GM18508 (cell line): ENCODE data around the gene TSHZ2.
"Not testable (repeated sequence)": the region's sequence is repeated elsewhere in the genome, so short reads cannot be mapped to it uniquely, and the experiment has no call there.

ENCODE experiments used
- ATAC-seq: cut with Tn5 transposase; IDR thresholded peaks from one replicate; pipeline ENCODE4 v1.9.1; 2021; ENCODE audit warnings: moderate number of reproducible peaks; ENCODE audit not compliant: insufficient read depth, unreplicated experiment

Gene TSHZ2

DNA sequence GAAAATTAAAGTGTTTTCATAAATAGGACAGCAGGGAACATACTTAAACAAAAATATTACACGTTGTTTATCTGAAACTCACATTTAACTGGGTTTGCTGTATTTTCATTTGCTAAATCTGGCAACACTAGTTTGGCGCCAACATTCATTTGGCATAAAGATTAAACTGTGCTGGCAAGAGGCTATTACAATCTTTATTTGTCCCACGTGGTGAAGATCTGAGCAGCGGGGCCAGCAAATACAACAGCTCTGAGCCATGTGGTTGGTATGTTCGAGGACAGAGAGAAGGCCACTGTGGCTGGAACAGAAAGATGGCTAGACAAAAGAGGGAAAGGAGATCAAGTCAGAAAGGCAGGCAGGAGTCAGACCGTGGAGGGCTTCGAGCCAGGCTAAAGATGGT is 387.3 kb downstream of the TSHZ2 start:
- ATAC-seq = no peak

DNA sequence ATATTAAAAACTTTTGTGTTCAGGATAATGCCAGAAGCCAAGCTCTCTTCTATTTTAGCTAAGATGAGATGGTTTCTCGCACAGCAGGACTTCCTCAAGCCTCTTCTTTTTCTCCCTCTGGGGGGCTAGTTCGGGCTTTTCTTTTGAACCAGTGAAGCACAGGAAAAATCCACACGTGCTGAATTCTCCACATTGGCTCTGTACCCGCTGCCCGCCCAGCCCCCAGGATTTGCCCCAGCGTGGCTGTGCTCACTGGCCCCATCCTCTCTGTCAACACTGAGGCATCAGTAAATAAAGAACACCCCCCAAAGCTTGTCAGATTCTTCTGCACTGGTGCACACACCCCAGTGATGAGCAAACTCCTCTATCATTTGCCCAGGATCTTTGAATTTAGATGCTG is 388.7 kb downstream of the TSHZ2 start:
- no peak for ATAC-seq

DNA sequence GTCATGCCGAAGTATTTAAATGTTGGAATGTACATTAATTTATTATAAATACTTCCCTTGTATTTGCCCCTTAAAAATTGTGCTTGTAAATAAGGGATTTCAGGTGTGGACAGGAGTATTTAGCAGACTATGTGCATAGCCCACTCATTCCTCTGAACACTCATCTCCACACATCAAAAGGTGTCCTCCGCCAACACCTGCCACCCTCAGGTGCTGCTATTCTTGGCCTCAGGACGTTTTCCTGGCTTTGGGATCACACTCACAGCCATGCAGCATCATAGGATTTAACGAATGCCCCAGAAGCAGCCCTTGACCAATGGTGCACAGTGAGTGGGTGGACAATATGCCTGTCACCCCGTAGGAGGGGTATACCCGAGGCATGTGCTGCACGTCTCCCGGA is 390.6 kb downstream of the TSHZ2 start:
- ATAC-seq = no peak

DNA sequence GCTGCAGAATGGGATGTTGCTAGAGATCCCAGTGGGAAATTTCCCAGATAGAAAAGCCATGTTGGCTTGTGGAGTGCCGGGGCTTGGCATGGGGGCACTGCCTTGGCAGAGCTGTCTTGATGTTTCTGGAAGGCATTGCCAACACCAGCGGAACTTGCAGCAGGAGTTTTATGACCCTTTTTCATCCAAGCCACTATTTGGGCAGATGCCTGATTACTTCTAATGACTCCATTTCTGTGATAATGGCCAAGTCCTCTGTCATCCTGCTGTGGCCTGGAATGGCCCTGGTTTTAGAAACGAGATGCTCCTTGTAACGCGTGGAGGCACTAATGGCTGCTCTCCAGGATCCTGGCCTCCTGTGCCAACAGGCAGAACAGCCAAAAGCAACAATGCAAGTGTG is 392.5 kb downstream of the TSHZ2 start:
- no peak for ATAC-seq

DNA sequence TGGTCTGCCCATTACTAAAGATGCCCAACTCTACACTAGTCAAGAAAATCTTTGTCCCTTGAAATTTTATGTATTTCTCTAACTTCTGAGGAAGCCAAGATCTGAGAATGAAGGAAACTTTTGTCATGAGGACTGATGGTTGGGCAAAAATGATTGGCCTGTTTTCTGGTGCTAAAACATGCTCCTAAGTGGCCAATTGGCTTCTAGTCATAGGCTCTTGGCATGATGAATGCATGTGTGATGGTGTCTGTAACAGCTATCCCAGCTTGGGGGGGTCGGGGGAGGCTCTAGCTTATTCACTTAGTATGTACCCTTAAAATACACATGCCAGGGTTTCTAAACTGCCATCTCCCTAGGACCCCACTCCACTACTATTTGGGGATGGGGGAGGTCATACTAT is 392.9 kb downstream of the TSHZ2 start:
- ATAC-seq = no peak

DNA sequence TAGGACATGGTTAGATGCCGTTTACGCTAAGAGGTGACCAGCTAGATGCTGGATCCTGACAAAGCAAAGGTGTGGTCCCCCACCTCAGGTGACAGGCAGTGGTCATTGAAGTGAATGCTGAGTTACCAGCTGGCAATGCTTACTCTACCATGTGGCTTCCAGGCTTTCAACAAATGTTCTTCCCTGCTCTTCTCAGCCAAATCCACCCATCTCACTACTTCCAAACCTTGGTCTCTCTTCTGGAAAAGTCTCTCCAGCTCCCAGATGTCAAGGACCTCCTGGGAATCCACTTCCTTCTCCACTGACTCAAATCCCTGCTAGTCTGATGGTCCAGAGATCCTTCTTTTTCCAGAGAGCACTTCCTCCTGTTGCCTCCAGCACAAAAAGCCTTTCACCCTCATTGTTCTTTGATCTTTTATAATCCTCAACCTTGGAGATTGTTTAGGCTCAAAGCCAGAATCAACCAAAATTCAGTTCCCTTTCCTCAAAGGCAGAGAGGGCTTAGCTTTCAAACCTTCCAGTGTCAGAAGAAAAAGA is 393.4 kb downstream of the TSHZ2 start:
- no peak for ATAC-seq

DNA sequence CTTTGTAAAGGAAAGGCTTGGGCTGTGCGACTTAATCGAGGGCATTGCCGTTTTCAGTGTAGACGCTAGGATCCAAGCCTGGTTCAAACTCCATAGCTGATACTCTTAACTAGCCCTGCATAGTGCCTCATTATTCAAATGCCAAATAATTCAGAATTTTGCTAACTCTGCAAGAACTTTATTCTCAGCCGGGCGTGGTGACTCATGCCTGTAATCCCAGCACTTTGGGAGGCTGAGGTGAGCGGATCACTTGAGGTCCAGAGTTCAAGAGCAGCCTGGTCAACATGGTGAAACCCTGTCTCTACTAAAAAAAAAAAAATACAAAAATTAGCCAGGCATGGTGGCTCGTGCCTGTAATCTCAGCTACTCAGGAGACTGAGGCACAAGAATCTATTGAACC is 394.8 kb downstream of the TSHZ2 start:
- ATAC-seq = not testable (repeated sequence)

DNA sequence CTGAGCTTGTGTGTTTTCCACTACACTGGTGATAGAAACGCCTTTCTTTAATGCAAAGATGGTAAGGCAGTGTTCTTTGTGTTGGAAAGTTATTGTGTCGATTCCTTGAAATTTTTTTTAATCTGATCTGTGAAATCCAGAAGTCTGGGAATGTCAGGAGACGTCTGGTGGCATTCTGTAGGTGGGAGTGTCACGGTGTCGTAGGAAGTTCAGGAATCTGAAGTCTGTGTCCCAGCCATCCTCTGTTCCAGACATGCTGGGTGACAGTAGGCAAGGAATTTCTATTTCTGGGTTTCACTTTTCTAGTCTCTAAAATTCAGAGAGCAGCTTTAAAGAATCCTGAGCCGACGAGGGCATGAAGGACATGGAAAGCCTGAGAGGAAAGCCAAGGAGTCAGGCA is 397.7 kb downstream of the TSHZ2 start:
- no peak for ATAC-seq

DNA sequence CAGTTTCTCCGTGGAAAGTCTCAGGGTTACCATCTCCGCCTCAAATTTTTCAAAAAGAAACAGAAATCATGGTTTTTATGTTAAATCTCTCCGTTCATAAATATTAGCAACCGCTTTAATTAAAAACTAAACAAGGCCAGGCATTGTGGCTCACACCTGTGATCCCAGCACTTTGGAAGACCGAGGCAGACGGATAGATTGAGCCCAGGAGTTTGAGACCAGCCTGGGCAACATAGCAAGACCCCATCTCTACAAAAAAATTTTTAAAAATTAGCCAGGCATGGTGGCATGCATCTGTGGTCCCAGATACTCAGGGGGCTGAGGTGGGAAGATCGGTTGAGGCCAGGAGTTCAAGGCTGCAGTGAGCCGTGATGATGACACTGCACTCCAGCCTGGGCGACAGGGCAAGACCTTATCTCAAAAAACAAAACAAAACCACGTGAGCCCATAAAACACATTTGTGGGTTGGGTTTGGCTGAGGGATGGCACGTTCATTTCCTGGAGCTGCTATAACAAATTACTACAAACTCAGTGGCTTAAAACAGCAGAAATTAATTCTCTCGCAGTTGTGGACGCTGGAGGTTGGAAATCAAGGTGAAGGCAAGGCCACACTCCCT is 398.3 kb downstream of the TSHZ2 start:
- no peak for ATAC-seq

DNA sequence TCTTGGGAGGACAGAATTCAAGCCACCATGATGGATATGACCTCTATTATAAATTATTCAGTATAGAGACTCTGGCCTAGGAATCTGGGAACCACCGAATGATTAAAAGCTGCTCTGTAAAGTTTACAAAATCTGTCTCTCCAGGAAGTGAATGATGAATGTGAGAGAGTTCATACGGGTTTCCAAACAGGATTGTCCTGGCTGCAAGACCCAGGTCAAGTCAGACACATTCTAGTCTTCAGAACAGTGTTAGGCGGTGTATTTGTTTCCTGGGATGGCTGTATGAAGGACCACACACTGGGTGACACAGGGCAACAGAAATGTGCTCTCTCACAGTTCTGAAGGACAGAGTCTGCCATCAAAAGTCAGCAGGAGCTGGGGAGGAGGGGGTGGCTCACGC is 399.1 kb downstream of the TSHZ2 start:
- no peak for ATAC-seq

DNA sequence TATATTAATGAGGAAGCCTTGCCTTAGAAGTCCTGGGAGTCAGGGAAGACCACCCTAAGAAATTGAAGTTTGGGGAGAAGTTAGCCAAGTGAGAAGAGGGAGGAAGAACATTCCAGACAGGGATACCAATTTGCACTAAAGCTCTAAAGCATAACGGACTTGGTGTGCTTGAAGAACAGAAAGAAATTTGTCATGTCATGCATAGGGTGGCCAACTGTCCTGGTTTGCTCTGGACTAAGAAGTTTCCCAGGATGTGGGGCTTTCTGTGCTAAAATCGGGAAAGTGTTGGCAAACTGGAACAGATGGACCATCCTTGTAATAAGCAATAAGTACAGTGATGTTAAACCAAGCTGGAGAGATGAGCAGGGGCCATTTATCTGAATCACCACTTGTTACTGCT is 403.9 kb downstream of the TSHZ2 start:
- no peak for ATAC-seq

DNA sequence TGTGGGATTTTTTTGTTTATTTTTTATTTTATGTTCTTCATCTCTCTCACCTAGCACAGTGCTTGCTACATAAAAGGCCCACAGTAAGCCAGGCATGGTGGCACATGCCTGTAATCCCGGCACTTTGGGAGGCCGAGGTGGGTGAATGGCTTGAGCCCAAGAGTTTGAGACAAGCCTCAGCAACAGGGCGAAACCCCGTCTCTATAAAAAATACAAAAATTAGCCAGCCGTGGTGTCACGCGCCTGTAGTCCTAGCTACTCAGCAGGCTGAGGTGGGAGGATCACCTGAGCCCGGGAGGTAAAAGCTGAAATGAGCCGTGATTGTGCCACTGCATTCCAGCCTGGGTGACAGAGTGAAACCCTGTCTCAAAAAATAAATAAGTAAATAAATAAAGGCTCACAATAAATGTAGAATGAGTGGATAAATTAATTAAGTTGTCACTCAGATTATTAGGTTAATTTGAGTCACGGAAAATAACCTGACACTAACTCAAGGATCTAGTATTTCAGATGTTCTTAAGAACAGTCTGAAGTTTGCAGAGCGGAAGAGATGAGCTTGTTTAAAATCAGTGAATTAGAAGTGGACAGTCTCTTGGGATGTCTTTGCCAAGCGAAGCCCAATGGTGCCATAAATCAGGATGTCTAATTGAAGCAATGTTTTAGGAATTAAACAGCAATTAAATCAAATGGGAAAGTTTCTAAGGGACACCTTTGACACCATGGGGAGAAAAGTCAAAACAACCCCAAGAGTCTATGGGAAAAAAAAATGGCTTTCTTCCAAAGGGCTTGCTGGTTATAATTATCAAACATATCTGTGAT is 407.1 kb downstream of the TSHZ2 start:
- ATAC-seq = no peak

DNA sequence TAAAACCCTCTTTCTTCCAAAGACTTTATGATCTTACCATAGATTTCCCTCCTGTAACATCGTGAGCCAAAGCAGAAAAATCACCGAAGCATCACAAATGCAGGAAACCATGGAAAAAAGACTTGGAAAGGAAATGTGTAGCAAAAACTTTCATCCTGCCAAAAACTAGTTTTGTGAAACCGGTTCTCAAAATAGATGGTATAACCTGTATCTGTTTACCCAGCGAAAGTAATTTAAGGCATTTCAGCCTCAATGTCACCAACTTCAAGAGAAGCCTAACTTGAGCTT is 407.6 kb downstream of the TSHZ2 start:
- no peak for ATAC-seq

DNA sequence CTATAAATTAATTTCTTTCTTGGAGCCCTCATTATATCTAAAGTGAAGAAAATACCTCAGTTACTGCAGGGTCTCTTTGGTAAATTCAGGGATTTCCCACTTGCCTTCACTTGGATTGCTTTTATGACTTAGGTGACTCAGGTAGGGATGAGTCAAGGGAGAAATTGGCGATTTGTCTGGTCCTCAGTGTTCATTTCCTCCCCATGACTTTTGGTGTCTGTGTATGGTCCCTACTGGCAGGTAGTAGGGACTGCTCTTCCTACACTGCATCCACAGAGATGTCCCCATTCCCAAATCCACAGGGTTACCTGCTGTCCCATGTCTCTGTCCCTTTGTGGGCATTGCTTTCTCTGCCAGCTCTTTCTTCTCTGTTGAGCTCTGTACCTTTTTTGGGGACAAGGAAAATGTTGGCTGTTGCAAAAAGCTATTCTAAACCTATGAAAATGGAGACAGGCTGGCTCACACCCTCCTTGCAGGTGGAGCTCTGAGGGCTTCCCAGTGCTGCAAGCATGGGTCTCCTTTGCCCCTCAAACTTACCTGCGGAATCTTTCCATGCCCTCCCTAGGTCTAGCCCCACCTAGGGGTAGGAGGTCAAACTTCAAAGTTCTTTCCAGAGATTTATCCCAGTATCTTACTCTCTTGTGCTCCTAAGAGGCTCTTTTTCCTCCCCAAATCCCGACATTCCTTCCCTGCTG is 409.6 kb downstream of the TSHZ2 start:
- ATAC-seq = no peak

DNA sequence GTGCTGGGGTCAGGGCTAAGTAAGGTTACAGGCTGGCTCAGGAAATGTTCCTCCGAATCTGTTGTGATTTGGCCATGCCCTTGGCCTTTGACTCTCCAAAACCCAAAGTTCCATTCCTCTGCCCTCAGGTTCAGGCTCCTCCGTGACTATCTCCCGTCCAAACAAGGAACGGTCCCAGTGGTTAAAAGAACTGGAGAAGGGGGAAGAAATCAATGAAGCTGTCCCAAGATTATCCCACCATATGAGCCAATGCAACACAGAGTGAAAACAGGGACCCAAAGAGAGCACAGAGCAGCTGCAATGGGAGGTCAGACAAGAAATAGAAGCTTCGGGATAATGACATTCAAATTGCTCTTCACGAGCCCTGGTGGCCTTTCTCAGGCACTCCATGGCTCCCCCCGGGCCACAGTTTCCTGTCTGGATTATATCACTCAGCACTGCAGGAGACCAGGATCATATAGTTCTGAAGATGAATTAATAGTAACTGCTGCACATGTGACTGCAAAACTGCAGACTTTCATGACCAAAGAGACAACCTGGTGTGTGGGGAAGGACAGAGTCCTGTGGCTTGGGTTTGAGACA is 410.2 kb downstream of the TSHZ2 start:
- no peak for ATAC-seq

DNA sequence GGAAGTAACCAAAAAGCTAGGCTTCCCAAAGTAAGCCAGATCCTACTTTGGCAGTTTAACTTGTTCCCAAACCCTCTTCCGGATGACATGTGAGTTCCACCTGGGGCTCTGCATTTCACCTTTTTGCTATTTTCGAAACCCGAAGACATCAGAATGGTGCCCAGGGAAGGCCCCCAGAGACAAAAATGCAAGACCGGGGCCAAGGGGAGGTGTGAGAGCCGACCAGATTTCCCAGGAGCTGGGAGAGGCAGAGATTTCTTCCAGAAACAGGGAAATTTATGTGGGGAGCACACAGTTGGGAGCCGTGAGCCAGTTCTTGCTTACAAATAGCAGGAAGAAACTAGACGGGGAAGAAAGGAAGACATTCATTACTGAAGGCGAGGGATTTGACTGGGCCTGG is 411.8 kb downstream of the TSHZ2 start:
- no peak for ATAC-seq

DNA sequence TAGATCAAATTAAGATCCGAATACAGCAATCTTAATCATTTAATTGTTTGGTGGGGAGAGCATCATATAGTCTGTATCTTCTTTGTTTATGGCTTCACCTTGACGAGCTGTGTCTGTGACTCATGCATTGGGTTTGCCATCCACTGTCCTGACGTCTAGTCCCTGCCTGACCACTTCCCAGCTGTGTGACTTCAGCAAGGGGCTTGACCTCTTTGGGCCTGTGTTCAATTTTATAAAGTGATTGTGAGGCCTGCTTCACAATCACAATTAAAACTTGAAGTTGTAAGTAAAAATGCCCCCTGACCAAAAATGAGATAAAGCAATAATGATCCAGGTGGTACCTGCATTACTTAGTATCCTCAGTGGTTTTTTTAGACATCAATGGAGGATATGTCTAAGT is 412.2 kb downstream of the TSHZ2 start:
- no peak for ATAC-seq

DNA sequence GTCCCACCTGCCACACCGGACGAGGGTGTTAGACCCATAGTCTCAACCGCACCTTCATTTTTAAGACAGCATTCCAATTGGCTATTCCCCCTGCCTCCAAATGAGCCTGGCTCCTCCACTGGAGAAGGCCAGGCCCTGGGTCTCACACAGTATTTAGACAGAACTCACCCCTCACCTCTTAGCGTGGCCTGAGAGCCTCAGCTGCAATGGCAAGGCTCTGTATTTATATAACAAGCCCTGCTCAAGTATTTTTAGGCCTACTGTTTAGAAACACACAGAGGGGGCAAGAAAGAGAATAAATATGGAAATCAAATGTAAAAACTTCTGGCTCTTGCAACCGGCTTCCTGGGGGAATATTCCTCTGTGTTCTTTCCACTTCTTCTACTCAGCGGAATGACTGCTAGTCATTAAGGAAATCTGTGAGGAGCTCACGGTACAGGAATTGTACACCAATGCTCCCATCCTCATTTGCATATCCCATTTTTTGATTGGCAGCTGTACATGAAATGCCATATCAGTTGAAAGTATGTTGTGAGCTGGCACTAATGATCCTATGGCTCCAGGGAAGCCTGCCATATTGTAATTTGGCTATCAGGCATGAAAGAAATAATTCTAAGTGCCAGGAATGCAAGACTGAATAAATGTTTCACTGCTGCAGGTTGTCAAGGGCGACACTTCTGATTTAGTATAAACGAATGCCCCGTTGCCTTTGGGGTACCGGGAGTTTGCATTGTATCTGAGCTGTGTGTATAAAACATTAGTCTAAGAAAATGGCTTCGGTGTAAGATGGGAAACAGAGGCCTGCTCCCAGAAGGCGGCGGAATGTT is 414.0 kb downstream of the TSHZ2 start:
- ATAC-seq = no peak

DNA sequence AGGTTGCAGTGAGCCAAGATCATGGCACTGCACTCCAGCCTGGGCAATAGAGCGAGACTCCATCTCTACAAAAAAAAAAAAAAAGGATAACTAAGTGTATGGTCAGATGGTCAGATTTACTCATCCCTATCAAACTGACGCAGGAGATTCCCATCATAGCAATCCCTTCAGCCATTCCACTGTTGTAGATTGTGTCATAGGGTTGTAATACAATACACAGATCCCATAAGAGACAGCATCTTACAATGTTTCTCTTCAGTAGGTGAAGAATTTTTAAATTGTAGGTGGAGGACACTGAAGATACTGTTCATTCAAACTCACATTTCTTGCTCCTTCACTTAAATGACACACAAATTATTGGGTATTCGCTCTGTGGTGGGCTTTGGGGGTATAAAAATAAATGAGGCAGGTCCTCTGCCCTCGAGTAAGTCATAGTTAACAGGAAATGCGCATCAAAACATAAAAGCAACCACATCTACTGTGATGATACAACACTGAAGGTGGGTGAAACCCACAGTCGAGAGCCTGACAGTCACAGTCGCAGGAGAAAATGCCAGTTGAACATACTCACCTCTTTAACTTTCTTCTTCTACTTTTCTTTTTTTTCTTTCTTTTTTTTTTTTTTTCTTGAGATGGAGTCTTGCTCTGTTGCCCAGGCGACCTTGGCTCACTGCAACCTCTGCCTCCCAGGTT is 416.0 kb downstream of the TSHZ2 start:
- no peak for ATAC-seq
